Naive B cell (primary cell): ENCODE measurements around the gene SCN4A. TPM values are rescaled to one million over a fixed set of nuclear protein-coding genes. Genes with fewer than 3 reads are reported as not detected.
A peak's percentile ranks its signal among the peaks of the same experiment; 100 is the strongest.
"Not testable (repeated sequence)": the region's sequence is repeated elsewhere in the genome, so short reads cannot be mapped to it uniquely, and the experiment has no call there.

Experiments
- ATAC-seq, 2 donors: fragments of 150-1000 bp; cut with Tn5 transposase; 2 replicates each; pipeline ENCODE4 v1.10.0; 2021; ENCODE audit warnings: low read depth in 2 of 2, mild to moderate bottlenecking in 2 of 2, moderate library complexity in 2 of 2
- DNase-seq: peaks from one replicate; pipeline ENCODE4 v3.0.0; 2022
- H3K27ac Mint-ChIP-seq, 6 donors: one replicate each; pipeline ENCODE4 v1.8.0; 2020 to 2022; ENCODE audit warnings: mild to moderate bottlenecking in 6 of 6, mixed read lengths in 6 of 6, moderate library complexity in 5 of 6, inconsistent platforms in 2 of 6
- H3K27me3 Mint-ChIP-seq, 3 donors: one replicate each; pipeline ENCODE4 v1.8.0; 2021 to 2022; ENCODE audit warnings: mixed read lengths in 3 of 3, mild to moderate bottlenecking in 1 of 3
- H3K36me3 Mint-ChIP-seq, 2 donors: one replicate each; pipeline ENCODE4 v1.8.0; 2020 to 2022; ENCODE audit warnings: mixed read lengths in 2 of 2, inconsistent platforms in 1 of 2, mild to moderate bottlenecking in 1 of 2
- H3K4me1 Mint-ChIP-seq, 3 donors: one replicate each; pipeline ENCODE4 v1.8.0; 2020 to 2022; ENCODE audit warnings: mixed read lengths in 3 of 3, inconsistent platforms in 1 of 3, mild to moderate bottlenecking in 1 of 3, moderate library complexity in 1 of 3
- H3K4me3 Mint-ChIP-seq, 8 donors: one replicate each; pipeline ENCODE4 v1.8.0; 2020 to 2022; ENCODE audit warnings: mild to moderate bottlenecking in 8 of 8, mixed read lengths in 8 of 8, moderate library complexity in 8 of 8, inconsistent platforms in 2 of 8
- H3K9me3 Mint-ChIP-seq, 7 donors: one replicate each; pipeline ENCODE4 v1.8.0; 2020 to 2022; ENCODE audit warnings: mixed read lengths in 7 of 7, mild to moderate bottlenecking in 5 of 7, inconsistent platforms in 2 of 7, moderate library complexity in 1 of 7
- polyA plus RNA-seq, 6 donors: library from polyadenylated mRNA; unstranded; fragments of 300-500 nt; fragmentation: Illumina TruSeq; gene quantifications; one replicate each; pipeline ENCODE4 v1.2.3, GENCODE V29; 2021; ENCODE audit warnings: low read depth in 6 of 6

Gene SCN4A
- polyA plus RNA-seq, 6 donors from 2014 or later, result 0.89 to 1.4 (median 1.1) TPM; not detected in 1

DNA sequence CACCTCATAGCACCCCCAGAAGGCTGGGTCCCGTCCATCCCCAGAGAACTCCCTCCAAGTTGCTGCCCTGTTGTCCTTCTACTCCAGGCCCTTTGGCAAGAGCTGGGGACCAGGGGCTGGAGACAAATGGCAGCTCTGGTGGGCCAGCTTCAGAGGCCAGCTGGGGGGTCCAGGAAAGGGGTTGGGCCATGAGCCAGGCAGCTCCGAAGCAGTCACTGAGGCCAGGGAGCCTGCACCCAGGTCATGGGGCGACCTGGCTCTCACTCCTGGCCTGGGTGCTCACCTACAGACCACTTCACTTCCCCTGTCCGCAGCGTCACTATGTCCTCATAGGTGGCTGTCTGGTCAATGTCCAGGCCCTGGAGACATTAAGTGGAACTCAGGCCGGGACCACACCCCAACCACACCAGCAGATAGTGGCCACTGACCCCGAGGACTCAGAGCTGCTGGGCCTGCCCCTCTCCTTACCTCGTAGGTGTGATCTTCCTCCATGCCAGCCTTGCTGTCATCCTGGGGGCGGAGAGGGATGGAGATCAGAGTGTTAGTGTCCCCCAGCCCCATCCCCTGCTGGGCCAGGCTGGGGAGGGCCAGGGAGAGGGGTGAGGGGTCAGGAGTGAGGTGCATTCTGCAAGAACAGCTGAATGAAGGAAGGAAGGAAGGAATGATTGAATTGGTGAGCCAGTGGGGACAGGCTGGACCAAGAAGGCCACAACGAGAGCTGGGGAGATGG lies 43.6 kb downstream of the SCN4A start:
- DNase-seq, result no peak
- peaks cover 43 to 67% (median 66%) of the 10 kb centered on the region in 3 donors for H3K4me1 Mint-ChIP-seq
- peaks cover 6 to 32% of the 10 kb centered on the region in 2 donors for H3K36me3 Mint-ChIP-seq
- H3K27ac Mint-ChIP-seq, result peak overlapping the region in 3 of 6 donors; percentile 74 to 99 (median 96)
- H3K9me3 Mint-ChIP-seq, result peaks cover 0 to 1% (median 0%) of the 10 kb centered on the region in 7 donors
- no peak for ATAC-seq
- no peaks in the 10 kb centered on the region for H3K27me3 Mint-ChIP-seq
- H3K4me3 Mint-ChIP-seq, result peak overlapping the region; percentile 97 to 100 (median 99)

DNA sequence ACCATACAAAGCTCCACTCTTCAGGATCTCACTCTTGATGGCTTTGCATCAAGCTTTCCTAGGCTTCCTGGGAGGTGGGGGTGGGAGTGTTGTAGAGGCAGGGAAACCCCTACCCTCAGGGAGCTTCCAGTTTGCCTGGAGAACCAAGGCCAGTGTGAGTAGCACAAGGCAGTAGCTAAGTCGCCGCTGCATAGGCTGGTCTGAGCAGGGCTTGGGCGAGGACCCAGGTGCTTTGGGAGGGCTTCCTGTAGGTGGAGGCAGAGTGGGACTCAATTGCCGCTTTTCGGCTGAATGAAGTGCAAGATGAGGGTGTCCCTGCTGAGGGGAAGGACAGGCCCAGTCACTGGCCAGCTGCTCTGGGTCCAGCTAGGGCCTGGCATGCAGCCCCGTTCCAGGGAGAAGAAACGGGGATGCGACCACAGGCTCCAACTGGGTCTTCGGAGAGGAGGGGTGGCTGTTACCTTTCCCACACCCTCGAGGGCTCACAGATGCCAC lies 44.5 kb downstream of the SCN4A start:
- ATAC-seq, result no peak
- Mint-ChIP-seq H3K36me3 (peaks cover 6 to 32% of the 10 kb centered on the region in 2 donors), H3K4me1 (peaks cover 36 to 65% (median 63%) of the 10 kb centered on the region in 3 donors), H3K9me3 (peaks cover 0 to 1% (median 0%) of the 10 kb centered on the region in 7 donors), H3K27ac (peak overlapping the region in 2 of 6 donors; percentile 96 to 99), H3K27me3 (no peaks in the 10 kb centered on the region), H3K4me3 (peak overlapping the region; percentile 97 to 100 (median 99))
- no peak for DNase-seq

DNA sequence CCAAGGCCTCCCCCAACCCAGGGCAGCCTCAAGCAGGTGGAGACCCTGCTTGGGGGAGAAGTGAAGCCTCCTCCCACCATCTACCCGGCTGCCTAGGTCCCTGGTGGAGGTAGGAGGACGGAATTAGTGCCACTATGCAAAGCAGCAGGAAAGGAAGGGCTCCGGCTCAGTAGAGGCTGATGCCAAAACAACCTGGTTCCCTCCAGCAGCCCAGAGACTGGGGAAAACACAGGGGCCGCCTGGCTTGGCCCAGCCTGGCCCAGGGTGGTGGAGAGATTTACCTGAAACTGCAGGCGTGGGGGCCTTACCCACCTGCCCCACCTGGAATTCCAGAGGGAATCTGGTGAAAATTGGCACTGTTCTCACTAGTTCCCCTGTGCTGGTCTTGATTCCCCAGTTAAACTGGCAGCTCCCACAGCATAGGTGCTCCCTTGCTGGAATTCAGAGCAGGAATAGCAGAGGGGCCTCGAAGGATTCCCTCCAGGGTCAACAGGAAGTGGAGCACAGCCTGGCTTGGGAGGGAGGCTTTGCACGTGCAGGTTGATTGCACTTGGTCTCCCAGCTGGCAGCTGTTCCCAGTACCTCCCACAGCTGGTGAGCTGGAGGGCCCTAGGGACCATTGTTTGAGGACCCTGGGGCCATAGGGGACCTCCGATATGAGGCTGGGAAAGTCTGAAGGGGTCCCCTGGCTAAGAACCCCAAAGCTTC lies 45.1 kb downstream of the SCN4A start:
- peaks cover 6 to 32% of the 10 kb centered on the region in 2 donors for H3K36me3 Mint-ChIP-seq
- no peaks in the 10 kb centered on the region for H3K27me3 Mint-ChIP-seq
- peak; percentile 34 for ATAC-seq
- peak overlapping the region; percentile 97 to 100 (median 99) for H3K4me3 Mint-ChIP-seq
- H3K9me3 Mint-ChIP-seq, result peaks cover 0 to 1% (median 0%) of the 10 kb centered on the region in 7 donors
- H3K4me1 Mint-ChIP-seq, result peaks cover 32 to 65% (median 63%) of the 10 kb centered on the region in 3 donors
- DNase-seq, result peak; percentile 61
- peak overlapping the region; percentile 71 to 99 (median 92) for H3K27ac Mint-ChIP-seq

DNA sequence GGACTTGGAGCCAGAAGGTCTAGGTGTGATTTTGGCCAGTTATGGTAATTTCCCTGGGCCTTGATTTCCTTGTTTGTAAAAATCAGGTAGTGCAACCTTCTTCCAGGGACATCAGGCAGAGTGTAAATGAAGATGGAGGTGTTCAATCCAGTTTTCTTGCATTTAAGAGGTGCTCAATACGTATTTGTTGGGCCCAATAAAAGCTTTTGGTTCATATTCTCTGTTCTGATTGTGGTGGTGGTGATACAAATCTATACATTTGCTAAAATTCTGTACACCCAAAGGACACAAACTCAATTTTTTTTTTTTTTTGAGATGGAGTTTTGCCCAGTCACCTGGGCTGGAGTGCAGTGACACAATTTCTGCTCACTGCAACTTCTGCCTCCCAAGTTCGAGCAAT lies 46.6 kb downstream of the SCN4A start:
- DNase-seq (no peak), ATAC-seq (no peak)
- no peaks in the 10 kb centered on the region for H3K27me3 Mint-ChIP-seq
- peak overlapping the region; percentile 91 to 99 (median 98) for H3K27ac Mint-ChIP-seq
- peaks cover 6 to 22% of the 10 kb centered on the region in 2 donors for H3K36me3 Mint-ChIP-seq
- H3K4me1 Mint-ChIP-seq, result peaks cover 38 to 79% (median 69%) of the 10 kb centered on the region in 3 donors
- H3K4me3 Mint-ChIP-seq, result peak overlapping the region; percentile 42 to 100 (median 88)
- H3K9me3 Mint-ChIP-seq, result peaks cover 0 to 1% (median 0%) of the 10 kb centered on the region in 7 donors

DNA sequence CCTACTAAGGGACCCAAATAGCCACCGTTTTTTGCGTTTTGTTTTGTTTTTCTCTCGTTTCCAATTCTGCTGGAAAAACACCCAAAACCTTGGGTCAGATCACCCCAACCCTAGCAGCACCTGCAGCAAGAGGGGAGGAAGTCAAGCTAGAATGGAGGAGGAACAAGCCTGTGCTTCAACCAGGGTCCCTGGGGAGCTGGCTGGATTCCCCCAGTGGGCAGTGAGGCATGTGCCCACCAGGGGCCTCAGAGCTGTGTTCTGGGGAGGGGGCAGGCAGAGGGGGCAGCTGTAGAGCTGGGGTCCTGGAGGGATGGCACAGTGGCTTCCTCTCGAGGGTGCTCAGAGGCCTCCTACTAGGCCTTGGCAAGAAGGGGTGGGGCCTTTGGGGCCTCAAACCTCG lies 47.1 kb downstream of the SCN4A start:
- Mint-ChIP-seq H3K4me1 (peaks cover 35 to 84% (median 75%) of the 10 kb centered on the region in 3 donors), H3K9me3 (peaks cover 0 to under 1% (median 0%) of the 10 kb centered on the region in 7 donors), H3K27me3 (no peaks in the 10 kb centered on the region), H3K27ac (peak overlapping the region; percentile 91 to 99 (median 98)), H3K36me3 (peaks cover 2 to 16% of the 10 kb centered on the region in 2 donors), H3K4me3 (peak overlapping the region; percentile 55 to 100 (median 90))
- DNase-seq (peak; percentile 92), ATAC-seq (peak; percentile 73 to 75)

GRCh38 chr17:63922402-63922801 lies 50.3 kb downstream of the SCN4A start:
- H3K4me3 Mint-ChIP-seq, result peak overlapping the region; percentile 69 to 92 (median 78)
- peak overlapping the region; percentile 93 to 100 (median 96) for H3K27ac Mint-ChIP-seq

DNA sequence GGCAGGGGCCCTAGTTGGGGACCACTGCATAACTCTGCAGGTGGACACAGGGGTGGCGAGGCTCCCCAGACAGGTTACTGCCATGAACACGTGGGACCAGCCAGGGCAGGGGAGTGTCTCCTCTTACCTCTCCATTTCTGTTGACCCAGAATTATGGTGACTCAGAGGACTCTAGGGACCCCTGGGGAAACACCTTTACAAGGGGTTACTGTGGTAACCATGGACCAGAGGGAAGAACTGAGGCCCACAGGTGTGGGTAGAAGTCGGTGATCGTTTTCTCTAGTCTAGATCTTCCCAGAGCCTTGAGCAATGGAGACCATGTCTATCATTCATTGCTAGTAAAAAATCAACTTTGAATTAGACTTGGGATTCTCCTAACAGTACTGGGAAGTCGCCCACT lies 51.9 kb downstream of the SCN4A start:
- DNase-seq, result peak; percentile 49
- not testable (repeated sequence) for H3K27me3 Mint-ChIP-seq, H3K9me3 Mint-ChIP-seq, ATAC-seq, H3K36me3 Mint-ChIP-seq
- Mint-ChIP-seq H3K4me3 (peak overlapping the region in 7 of 8 donors; percentile 22 to 77 (median 45)), H3K4me1 (peaks cover 43 to 92% (median 82%) of the 10 kb centered on the region in 3 donors), H3K27ac (peak overlapping the region; percentile 44 to 91 (median 62))

More at GRCh38 chr17:63922402-63922801, 50.3 kb downstream of the SCN4A start:
- DNase-seq (peak; percentile 80), ATAC-seq (peak; percentile 73)
- peaks cover 36 to 92% (median 83%) of the 10 kb centered on the region in 3 donors for H3K4me1 Mint-ChIP-seq
- H3K27me3 Mint-ChIP-seq, H3K36me3 Mint-ChIP-seq, H3K9me3 Mint-ChIP-seq: not testable (repeated sequence)

DNA sequence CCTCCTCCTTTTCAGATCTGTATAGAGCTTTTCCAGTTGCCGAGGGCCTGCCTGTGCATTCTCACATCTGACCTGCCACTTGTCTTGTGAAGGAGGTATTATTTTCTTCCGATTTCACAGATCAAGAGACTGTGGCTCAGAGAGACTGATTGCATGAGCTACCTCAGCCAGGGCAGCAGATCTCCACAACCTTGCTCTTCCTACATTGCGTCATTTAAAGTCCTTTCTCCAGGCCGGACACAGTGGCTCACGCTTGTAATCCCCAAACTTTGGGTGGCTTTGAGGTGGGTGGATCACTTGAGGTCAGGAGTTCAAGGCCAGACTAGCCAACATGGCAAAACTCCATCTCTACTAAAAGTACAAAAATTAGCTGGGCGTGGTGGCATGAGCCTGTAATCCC lies 52.7 kb downstream of the SCN4A start:
- Mint-ChIP-seq H3K4me1 (peaks cover 42 to 92% (median 81%) of the 10 kb centered on the region in 3 donors), H3K4me3 (peak overlapping the region in 7 of 8 donors; percentile 74 to 90 (median 82)), H3K27ac (peak overlapping the region; percentile 78 to 91 (median 88))
- not testable (repeated sequence) for H3K9me3 Mint-ChIP-seq, DNase-seq, H3K36me3 Mint-ChIP-seq, H3K27me3 Mint-ChIP-seq, ATAC-seq

GRCh38 chr17:63919311-63919723 lies 53.4 kb downstream of the SCN4A start:
- H3K4me1 Mint-ChIP-seq, result peaks cover 38 to 92% (median 80%) of the 10 kb centered on the region in 3 donors
- H3K27ac Mint-ChIP-seq, result peak overlapping the region; percentile 58 to 98 (median 92)
- ATAC-seq (peak; percentile 37 to 46), DNase-seq (peak; percentile 83)
- H3K4me3 Mint-ChIP-seq, result peak overlapping the region; percentile 1 to 90 (median 80)
- no peaks in the 10 kb centered on the region for H3K27me3 Mint-ChIP-seq
- H3K36me3 Mint-ChIP-seq, result no peaks in the 10 kb centered on the region
- no peaks in the 10 kb centered on the region for H3K9me3 Mint-ChIP-seq

DNA sequence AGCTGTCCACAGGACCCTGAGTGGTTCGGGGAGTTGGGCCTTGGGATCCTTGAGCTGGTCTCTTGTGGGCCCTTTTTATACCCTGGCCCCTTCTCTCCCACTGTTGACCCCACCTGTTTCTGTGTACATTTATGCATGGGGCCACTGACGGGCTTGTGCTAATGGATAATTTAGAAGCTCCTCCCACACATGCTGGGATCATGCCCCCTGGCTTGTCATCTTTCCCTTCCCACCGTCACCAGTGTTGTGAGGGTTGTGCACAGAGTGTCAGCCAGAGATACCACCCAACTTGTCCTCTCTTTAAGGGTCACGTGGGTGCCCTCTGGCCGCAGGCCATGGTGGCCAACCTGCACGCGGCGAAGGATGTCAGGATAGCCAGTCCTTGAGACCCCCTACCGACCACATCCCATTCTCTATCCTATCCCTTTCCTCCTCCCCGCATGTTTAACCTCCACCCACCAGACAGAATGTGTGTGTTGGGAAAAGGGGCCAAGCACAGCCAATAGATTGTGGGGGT lies 53.9 kb downstream of the SCN4A start, which contains the start of gene GH1:
TSS of gene GH1 (minus strand) at position 51 of the 517 bp plus-strand sequence. CDS start 63 bp downstream, outside the sequence.
- not testable (repeated sequence) for H3K9me3 Mint-ChIP-seq, DNase-seq, ATAC-seq, H3K36me3 Mint-ChIP-seq, H3K27me3 Mint-ChIP-seq
- H3K4me1 Mint-ChIP-seq, result peaks cover 37 to 94% (median 82%) of the 10 kb centered on the region in 3 donors
- H3K4me3 Mint-ChIP-seq, result peak within 1 kb of the TSS; percentile 1 to 90 (median 80)
- peak within 1 kb of the TSS; percentile 58 to 98 (median 92) for H3K27ac Mint-ChIP-seq

DNA sequence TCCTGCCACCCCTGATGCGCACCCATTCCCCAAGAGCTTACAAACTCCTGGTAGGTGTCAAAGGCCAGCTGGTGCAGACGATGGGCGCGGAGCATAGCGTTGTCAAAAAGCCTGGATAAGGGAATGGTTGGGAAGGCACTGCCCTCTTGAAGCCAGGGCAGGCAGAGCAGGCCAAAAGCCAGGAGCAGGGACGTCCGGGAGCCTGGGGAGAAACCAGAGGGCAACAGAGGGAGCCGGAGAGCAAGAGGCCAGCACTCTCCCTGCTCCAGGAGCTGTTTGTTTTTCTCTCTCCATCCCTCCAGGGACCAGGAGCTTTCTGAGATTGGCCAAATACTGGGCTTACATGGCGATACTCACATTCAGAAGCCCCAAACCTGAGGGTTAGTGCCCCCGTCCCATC lies 54.4 kb downstream of the SCN4A start:
- Mint-ChIP-seq H3K27me3 (no peaks in the 10 kb centered on the region), H3K9me3 (no peaks in the 10 kb centered on the region), H3K27ac (peak overlapping the region in 3 of 6 donors; percentile 54 to 88 (median 85)), H3K36me3 (no peaks in the 10 kb centered on the region), H3K4me1 (peaks cover 37 to 96% (median 83%) of the 10 kb centered on the region in 3 donors), H3K4me3 (no peak overlapping the region)
- ATAC-seq (no peak), DNase-seq (no peak)

GRCh38 chr17:63917646-63918045 lies 55.1 kb downstream of the SCN4A start:
- H3K27ac Mint-ChIP-seq, result peak overlapping the region in 1 of 6 donors; percentile 81
- no peaks in the 10 kb centered on the region for H3K36me3 Mint-ChIP-seq
- H3K9me3 Mint-ChIP-seq, result no peaks in the 10 kb centered on the region
- H3K4me3 Mint-ChIP-seq, result peak overlapping the region in 1 of 8 donors; percentile 22
- no peaks in the 10 kb centered on the region for H3K27me3 Mint-ChIP-seq
- H3K4me1 Mint-ChIP-seq, result peaks cover 36 to 96% (median 83%) of the 10 kb centered on the region in 3 donors
- ATAC-seq (no peak), DNase-seq (no peak)

GRCh38 chr17:63917206-63917605 lies 55.5 kb downstream of the SCN4A start:
- not testable (repeated sequence) for ATAC-seq, H3K27me3 Mint-ChIP-seq, DNase-seq, H3K9me3 Mint-ChIP-seq, H3K36me3 Mint-ChIP-seq
- Mint-ChIP-seq H3K4me3 (peak overlapping the region in 1 of 8 donors; percentile 22), H3K4me1 (peaks cover 37 to 96% (median 83%) of the 10 kb centered on the region in 3 donors), H3K27ac (peak overlapping the region in 1 of 6 donors; percentile 73)
